Liver (tissue), 9 donors: ENCODE data around the gene EVPL. TPM values are rescaled to one million over a fixed set of nuclear protein-coding genes. Genes with fewer than 3 reads are reported as not detected.

Experiments
- DNase-seq: peaks from one replicate; pipeline ENCODE4 v3.0.0-alpha.2; 2017; ENCODE audit warnings: low spot score
- H3K27ac ChIP-seq, 2 donors: one replicate each; pipeline ENCODE4 v1.7.0; 2013; ENCODE audit warnings: inconsistent platforms in 2 of 2, low read length in 2 of 2, control low read depth in 1 of 2, low read depth in 1 of 2, mild to moderate bottlenecking in 1 of 2
- H3K27me3 ChIP-seq, 4 donors: one replicate each; pipeline versions ENCODE4 v1.6.1 to v1.7.0; 2013; ENCODE audit warnings: low read length in 3 of 4, inconsistent platforms in 1 of 4, mild to moderate bottlenecking in 1 of 4, moderate library complexity in 1 of 4; ENCODE audit not compliant: control insufficient read depth in 4 of 4, insufficient read depth in 4 of 4
- H3K36me3 ChIP-seq, 4 donors: one replicate each; pipeline versions ENCODE4 v1.6.1 to v1.7.0; 2013; ENCODE audit warnings: low read length in 3 of 4, mild to moderate bottlenecking in 3 of 4, low read depth in 1 of 4, moderate library complexity in 1 of 4; ENCODE audit not compliant: control insufficient read depth in 4 of 4, insufficient read depth in 3 of 4
- H3K4me1 ChIP-seq, 4 donors: one replicate each; pipeline versions ENCODE4 v1.6.1 to v1.7.0; 2013; ENCODE audit warnings: low read length in 3 of 4, mild to moderate bottlenecking in 3 of 4, moderate library complexity in 1 of 4; ENCODE audit not compliant: control insufficient read depth in 4 of 4, insufficient read depth in 4 of 4
- H3K4me3 ChIP-seq, 3 donors: one replicate each; pipeline versions ENCODE4 v1.6.1 to v1.7.0; 2013; ENCODE audit warnings: low read length in 3 of 3, control low read depth in 1 of 3, low read depth in 1 of 3, mild to moderate bottlenecking in 1 of 3
- H3K9ac ChIP-seq, 2 donors: one replicate each; pipeline ENCODE4 v1.7.0; 2013; ENCODE audit warnings: low read length in 2 of 2, mild to moderate bottlenecking in 2 of 2, moderate library complexity in 2 of 2, control low read depth in 1 of 2, low read depth in 1 of 2
- H3K9me3 ChIP-seq, 4 donors: one replicate each; pipeline versions ENCODE4 v1.6.1 to v1.7.0; 2013; ENCODE audit warnings: low read length in 3 of 4; ENCODE audit not compliant: control insufficient read depth in 4 of 4
- ATF3 ChIP-seq: IDR thresholded peaks from 2 replicates; pipeline ENCODE4 v1.6.1; 2016; ENCODE audit warnings: antibody characterized with exemption
- CTCF ChIP-seq: fragments of 150-350 bp; IDR thresholded peaks from 2 replicates; pipeline ENCODE4 v1.5.1; 2017; ENCODE audit warnings: improper control_type of control experiment, low read depth, low read length; ENCODE audit not compliant: missing input control
- EGR1 ChIP-seq, 2 donors: IDR thresholded peaks; 2 replicates each; pipeline ENCODE4 v1.6.1; 2016 to 2018; ENCODE audit warnings: antibody characterized with exemption in 2 of 2, low read depth in 2 of 2
- FOXA1 ChIP-seq: IDR thresholded peaks from 2 replicates; pipeline ENCODE4 v1.6.1; 2016; ENCODE audit warnings: antibody characterized with exemption
- FOXA2 ChIP-seq: IDR thresholded peaks from 2 replicates; pipeline ENCODE4 v1.6.1; 2016; ENCODE audit warnings: antibody characterized with exemption
- GABPA ChIP-seq, 2 donors: IDR thresholded peaks in 1 of 2; conservative IDR thresholded peaks in 1 of 2; 2 replicates each; pipeline ENCODE4 v1.6.1; 2016; ENCODE audit warnings: antibody characterized with exemption in 2 of 2, mild to moderate bottlenecking in 1 of 2, moderate library complexity in 1 of 2
- HNF4A ChIP-seq, 2 donors: conservative IDR thresholded peaks; 2 replicates each; pipeline ENCODE4 v1.6.1; 2016; ENCODE audit warnings: antibody characterized with exemption in 2 of 2, mild to moderate bottlenecking in 2 of 2
- HNF4G ChIP-seq: IDR thresholded peaks from 2 replicates; pipeline ENCODE4 v1.6.1; 2016; ENCODE audit warnings: antibody characterized with exemption
- JUND ChIP-seq, 2 donors: IDR thresholded peaks; 2 replicates each; pipeline ENCODE4 v1.6.1; 2016; ENCODE audit warnings: antibody characterized with exemption in 2 of 2
- MAX ChIP-seq: IDR thresholded peaks from 2 replicates; pipeline ENCODE4 v1.6.1; 2016; ENCODE audit warnings: antibody characterized with exemption
- NR2F2 ChIP-seq: IDR thresholded peaks from 2 replicates; pipeline ENCODE4 v1.6.1; 2016; ENCODE audit warnings: antibody characterized with exemption
- RAD21 ChIP-seq, 2 donors: IDR thresholded peaks; 2 replicates each; pipeline ENCODE4 v1.6.1; 2016; ENCODE audit warnings: antibody characterized with exemption in 2 of 2, mild to moderate bottlenecking in 2 of 2
- RXRA ChIP-seq, 2 donors: IDR thresholded peaks; 2 replicates each; pipeline ENCODE4 v1.6.1; 2017 to 2018; ENCODE audit warnings: antibody characterized with exemption in 2 of 2, mild to moderate bottlenecking in 1 of 2
- SP1 ChIP-seq: IDR thresholded peaks from 2 replicates; pipeline ENCODE4 v1.6.1; 2018; ENCODE audit warnings: antibody characterized with exemption, mild to moderate bottlenecking
- TAF1 ChIP-seq: conservative IDR thresholded peaks from 2 replicates; pipeline ENCODE4 v1.6.1; 2016; ENCODE audit warnings: antibody characterized with exemption, mild to moderate bottlenecking
- YY1 ChIP-seq: IDR thresholded peaks from 2 replicates; pipeline ENCODE4 v1.6.1; 2016; ENCODE audit warnings: antibody characterized with exemption, mild to moderate bottlenecking
- ZBTB33 ChIP-seq: IDR thresholded peaks from 2 replicates; pipeline ENCODE4 v1.6.1; 2016; ENCODE audit warnings: antibody characterized with exemption
- WGBS: extraction: QIAGEN DNeasy Blood & Tissue Kit; methylation state at CpG from one replicate; pipeline ENCODE4 v1.1.7; 2013; 5-methylcytosine and 5-hydroxymethylcytosine counted together
- polyA plus RNA-seq, 2 donors: library from polyadenylated mRNA; stranded (reverse) in 1 of 2; unstranded in 1 of 2; fragments of 200-250 nt in 1 of 2; fragments of >200 nt in 1 of 2; fragmentation: Nextera tagmentation in 1 of 2; extraction: Ambion mirVana in 1 of 2; gene quantifications; one replicate each; pipeline versions ENCODE4 v1.2.1 to v1.2.3, GENCODE V29; 2013 to 2015
- total RNA-seq, 2 donors: library from RNA; depleted of rRNA; stranded (reverse); fragments of >200 nt; gene quantifications; one replicate each; pipeline ENCODE4 v1.2.3, GENCODE V29; 2014
- donor health status: healthy.
- donor health status: healthy.
- donor health status: healthy.
- donor health status: healthy.
- donor health status: healthy.

The EVPL gene
- total and polyA plus RNA-seq, 4 donors: 0.03 to 0.33 (median 0.21) TPM; not detected in 1

GRCh38 chr17:76056882-76057281, 29.8 kb upstream of the EVPL start:
- no peaks in the 10 kb centered on the region for H3K4me1 ChIP-seq
- H3K9ac ChIP-seq: no peak overlapping the region
- no peak for DNase-seq
- TF ChIP-seq FOXA2: no peak
- no peak for TF ChIP-seq YY1
- no peak for TF ChIP-seq ATF3
- no peak overlapping the region for H3K27ac ChIP-seq
- H3K36me3 ChIP-seq: peaks cover 38 to 79% (median 56%) of the 10 kb centered on the region in 4 donors
- H3K9me3 ChIP-seq: no peaks in the 10 kb centered on the region
- WGBS: 91% methylated on average over 3 of the region's 3 CpGs
- H3K27me3 ChIP-seq: no peaks in the 10 kb centered on the region
- H3K4me3 ChIP-seq: no peak overlapping the region

- no peak for DNase-seq
- Histone ChIP-seq H3K27me3 (no peaks in the 10 kb centered on the region), H3K4me3 (no peak overlapping the region), H3K4me1 (no peaks in the 10 kb centered on the region), H3K9ac (no peak overlapping the region), H3K36me3 (peaks cover 26 to 79% (median 55%) of the 10 kb centered on the region in 4 donors), H3K9me3 (no peaks in the 10 kb centered on the region), H3K27ac (no peak overlapping the region)
- 98% methylated on average over 4 of the region's 4 CpGs for WGBS
- TF ChIP-seq GABPA (IDR thresholded peaks at IDR 0.05 in 1 of 2, conservative IDR thresholded peaks at IDR 0.05 in 1 of 2) (no peak), EGR1 (IDR thresholded peaks at IDR 0.05; ENCODE audit: low read depth in 2 of 2) (no peak), YY1 (no peak), JUND (IDR thresholded peaks at IDR 0.05) (no peak), MAX (no peak)
Observed at GRCh38 chr17:76054112-76054476, 27.0 kb upstream of the EVPL start.

- H3K4me1 ChIP-seq: no peaks in the 10 kb centered on the region
- DNase-seq: no peak
- H3K27me3 ChIP-seq: no peaks in the 10 kb centered on the region
- TF ChIP-seq RXRA (IDR thresholded peaks at IDR 0.05) (no peak), EGR1 (IDR thresholded peaks at IDR 0.05; ENCODE audit: low read depth in 2 of 2) (no peak), TAF1 (no peak), CTCF (no peak), GABPA (IDR thresholded peaks at IDR 0.05 in 1 of 2, conservative IDR thresholded peaks at IDR 0.05 in 1 of 2) (no peak), NR2F2 (no peak), HNF4A (conservative IDR thresholded peaks at IDR 0.05) (no peak), ZBTB33 (no peak), FOXA1 (no peak), HNF4G (no peak), SP1 (no peak), FOXA2 (no peak), MAX (no peak), ATF3 (no peak), RAD21 (IDR thresholded peaks at IDR 0.05) (no peak)
- H3K27ac ChIP-seq: no peak overlapping the region
- H3K9me3 ChIP-seq: no peaks in the 10 kb centered on the region
- H3K36me3 ChIP-seq: peaks cover 26 to 79% (median 54%) of the 10 kb centered on the region in 4 donors
- no peak overlapping the region for H3K9ac ChIP-seq
- 93% methylated on average over 17 of the region's 17 CpGs for WGBS
- no peak overlapping the region for H3K4me3 ChIP-seq
Observed at GRCh38 chr17:76053246-76054111, 26.4 kb upstream of the EVPL start.
